HEK293 (cell line): ENCODE data around the gene SKIL.
A peak's percentile ranks its signal among the peaks of the same experiment; 100 is the strongest.

Source experiments
- CTCF ChIA-PET: fragments of 350-600 bp; formaldehyde crosslinking; extraction: SDS; loops from one replicate; lab custom pipeline; 2021; ENCODE audit warnings: antibody characterized with exemption; lab: Yijun Ruan, JAX
- POLR2A ChIA-PET: fragments of 300-600 bp; formaldehyde crosslinking; extraction: SDS; loops from one replicate; lab custom pipeline; 2020; ENCODE audit warnings: antibody characterized with exemption, inconsistent platforms; lab: Yijun Ruan, JAX
- H3K27ac ChIP-seq: fragments of 200-500 bp; sonication (Bioruptor generic); 2 replicates; pipeline ENCODE4 v1.5.1; 2014; ENCODE audit warnings: low read depth, low read length, control low read depth, inconsistent platforms; ENCODE audit errors: extremely low read depth
- H3K36me3 ChIP-seq, 2 experiments: fragments of 200-500 bp in 1 of 2; sonication (Bioruptor generic) in 1 of 2; 1 replicate in 1 of 2; 2 replicates in 1 of 2; pipeline ENCODE4 v1.5.1; 2014 to 2017; ENCODE audit warnings: inconsistent platforms in 2 of 2, low read length in 2 of 2; ENCODE audit not compliant: control insufficient read depth in 2 of 2, insufficient read depth in 1 of 2
- H3K4me1 ChIP-seq: fragments of 200-500 bp; sonication (Bioruptor generic); 2 replicates; pipeline ENCODE4 v1.5.1; 2014; ENCODE audit warnings: mild to moderate bottlenecking, low read length, inconsistent platforms; ENCODE audit not compliant: control insufficient read depth, insufficient read depth
- H3K4me3 ChIP-seq: 2 replicates; pipeline ENCODE4 v1.5.1; 2011; ENCODE audit warnings: low read depth, mild to moderate bottlenecking, control low read depth, low read length, moderate library complexity
- H3K9me3 ChIP-seq: fragments of 200-500 bp; sonication (Bioruptor generic); 2 replicates; pipeline ENCODE4 v1.5.1; 2014; ENCODE audit warnings: low read depth, low read length, inconsistent platforms; ENCODE audit not compliant: control insufficient read depth, insufficient read depth
- GLI4 ChIP-seq: fragments of 450-650 bp; formaldehyde crosslinking; IDR thresholded peaks from 2 replicates; pipeline ENCODE4 v1.5.1; 2016; ENCODE audit warnings: missing biosample characterization, missing genetic modification characterization
- SALL2 ChIP-seq: fragments of 450-650 bp; formaldehyde crosslinking; IDR thresholded peaks from 2 replicates; pipeline ENCODE4 v1.5.0; 2017; ENCODE audit warnings: missing biosample characterization, mild to moderate bottlenecking, missing genetic modification characterization, borderline replicate concordance
- TCF7L2 ChIP-seq: IDR thresholded peaks from 2 replicates; pipeline ENCODE4 v1.6.1; 2011; ENCODE audit warnings: low read depth, mild to moderate bottlenecking, inconsistent platforms, low read length, moderate library complexity, borderline replicate concordance
- TSHZ1 ChIP-seq: fragments of 450-650 bp; formaldehyde crosslinking; IDR thresholded peaks from 2 replicates; pipeline ENCODE4 v1.5.1; 2016; ENCODE audit warnings: missing biosample characterization, missing genetic modification characterization, borderline replicate concordance
- ZBTB20 ChIP-seq: fragments of 450-650 bp; formaldehyde crosslinking; IDR thresholded peaks from 2 replicates; pipeline ENCODE4 v1.5.1; 2016; ENCODE audit warnings: missing biosample characterization, missing genetic modification characterization
- ZIC2 ChIP-seq: fragments of 450-650 bp; formaldehyde crosslinking; IDR thresholded peaks from 2 replicates; pipeline ENCODE4 v1.5.1; 2016; ENCODE audit warnings: missing biosample characterization, missing genetic modification characterization
- ZNF121 ChIP-seq: fragments of 450-650 bp; formaldehyde crosslinking; IDR thresholded peaks from 2 replicates; pipeline ENCODE4 v1.5.1; 2016; ENCODE audit warnings: missing biosample characterization, missing genetic modification characterization
- ZNF18 ChIP-seq: fragments of 450-650 bp; formaldehyde crosslinking; IDR thresholded peaks from 2 replicates; pipeline ENCODE4 v1.5.1; 2016; ENCODE audit warnings: missing biosample characterization, missing genetic modification characterization
- ZNF184 ChIP-seq: fragments of 450-650 bp; IDR thresholded peaks from 2 replicates; pipeline ENCODE4 v1.5.1; 2018; ENCODE audit warnings: missing biosample characterization, mild to moderate bottlenecking, missing genetic modification characterization
- ZNF350 ChIP-seq: fragments of 450-650 bp; formaldehyde crosslinking; IDR thresholded peaks from 2 replicates; pipeline ENCODE4 v1.5.0; 2017; ENCODE audit warnings: missing biosample characterization, mild to moderate bottlenecking, missing genetic modification characterization
- ZNF449 ChIP-seq: fragments of 450-650 bp; formaldehyde crosslinking; IDR thresholded peaks from 2 replicates; pipeline ENCODE4 v1.5.1; 2017; ENCODE audit warnings: missing biosample characterization, mild to moderate bottlenecking, missing genetic modification characterization, moderate library complexity
- ZNF48 ChIP-seq: fragments of 450-650 bp; formaldehyde crosslinking; IDR thresholded peaks from 2 replicates; pipeline ENCODE4 v1.5.1; 2016; ENCODE audit warnings: missing biosample characterization, missing genetic modification characterization
- ZNF548 ChIP-seq: fragments of 450-650 bp; formaldehyde crosslinking; IDR thresholded peaks from 2 replicates; pipeline ENCODE4 v1.5.1; 2016; ENCODE audit warnings: missing biosample characterization, missing genetic modification characterization
- ZNF549 ChIP-seq: fragments of 450-650 bp; IDR thresholded peaks from 2 replicates; pipeline ENCODE4 v1.5.1; 2018; ENCODE audit warnings: missing biosample characterization, missing genetic modification characterization, mild to moderate bottlenecking, inconsistent platforms, moderate library complexity
- ZNF660 ChIP-seq: fragments of 450-650 bp; IDR thresholded peaks from 2 replicates; pipeline ENCODE4 v1.5.1; 2018; ENCODE audit warnings: missing biosample characterization, mild to moderate bottlenecking, missing genetic modification characterization
- ZNF768 ChIP-seq: fragments of 450-650 bp; formaldehyde crosslinking; IDR thresholded peaks from 2 replicates; pipeline ENCODE4 v1.5.1; 2018; ENCODE audit warnings: missing biosample characterization, mild to moderate bottlenecking, missing genetic modification characterization

The SKIL gene

GRCh38 chr3:170383567-170383966, 26.1 kb downstream of the SKIL start:
- TF ChIP-seq TSHZ1 (tag by site-specific recombination), result no peak
- TF ChIP-seq ZIC2, result no peak
- TF ChIP-seq ZNF48 (tag by site-specific recombination), result no peak
- TF ChIP-seq ZNF548 (tag by site-specific recombination), result no peak
- TF ChIP-seq GLI4 (tag by site-specific recombination), result no peak
- TF ChIP-seq ZNF449 (tag by site-specific recombination), result no peak
- no peak for TF ChIP-seq ZBTB20 (tag by site-specific recombination)
- no peak for TF ChIP-seq ZNF549 (tag by site-specific recombination)
- no peak for TF ChIP-seq ZNF350
- no peak for TF ChIP-seq ZNF18 (tag by site-specific recombination)
- TF ChIP-seq ZNF660, result no peak
- no peak for TF ChIP-seq SALL2 (tag by site-specific recombination)
- TF ChIP-seq, all 188 proteins: peak for 0
- Histone ChIP-seq H3K4me3 (no peak overlapping the region), H3K9me3 (no peaks in the 10 kb centered on the region), H3K36me3 (peaks cover 19 to 82% of the 10 kb centered on the region in 2 experiments), H3K4me1 (no peaks in the 10 kb centered on the region), H3K27ac (no peak overlapping the region)
- POLR2A ChIA-PET, result interaction anchor here (0.6 to 1.1 kb wide), 3 partner anchors 18 to 618 kb away, joined by 3 to 6 read pairs (median 4); partner anchors contain the start of gene TERC
- CTCF ChIA-PET, result interaction anchor here (0.8 to 1.4 kb wide), 2 partner anchors 12 to 75 kb away, joined by 3 read pairs; no protein-coding TSS in a partner anchor

DNA sequence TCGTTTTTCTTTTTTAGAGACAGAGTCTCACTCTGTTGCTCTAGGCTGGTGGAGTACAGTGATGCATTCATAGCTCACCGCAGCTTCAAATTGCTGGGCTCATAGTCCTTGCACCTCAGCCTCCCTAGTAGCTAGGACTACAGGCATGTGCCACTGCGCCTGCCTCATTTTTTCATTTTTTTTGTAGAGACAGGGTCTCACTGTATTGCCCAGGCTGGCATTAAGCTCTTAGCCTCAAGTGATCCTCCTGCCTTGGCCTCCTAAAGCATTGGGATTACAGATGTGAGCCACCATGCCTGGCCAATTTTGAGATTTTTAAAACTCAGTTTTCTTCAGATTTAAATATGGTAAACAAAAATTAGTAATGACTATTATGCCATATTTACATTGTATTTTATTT, 29.0 kb downstream of the SKIL start:
- Histone ChIP-seq H3K9me3 (no peaks in the 10 kb centered on the region), H3K27ac (no peak overlapping the region), H3K36me3 (peaks cover 24 to 77% of the 10 kb centered on the region in 2 experiments), H3K4me3 (no peak overlapping the region), H3K4me1 (no peaks in the 10 kb centered on the region)
- no peak for TF ChIP-seq ZNF768 (tag by site-specific recombination)
- peak; percentile 60; the same call in 1 of the 2 replicates for TF ChIP-seq ZNF121 (tag by site-specific recombination)
- POLR2A ChIA-PET, result no interaction called here
- CTCF ChIA-PET, result interaction anchor here (1.1 kb wide), 1 partner anchor 208 kb away, joined by 3 read pairs; no protein-coding TSS in a partner anchor

DNA sequence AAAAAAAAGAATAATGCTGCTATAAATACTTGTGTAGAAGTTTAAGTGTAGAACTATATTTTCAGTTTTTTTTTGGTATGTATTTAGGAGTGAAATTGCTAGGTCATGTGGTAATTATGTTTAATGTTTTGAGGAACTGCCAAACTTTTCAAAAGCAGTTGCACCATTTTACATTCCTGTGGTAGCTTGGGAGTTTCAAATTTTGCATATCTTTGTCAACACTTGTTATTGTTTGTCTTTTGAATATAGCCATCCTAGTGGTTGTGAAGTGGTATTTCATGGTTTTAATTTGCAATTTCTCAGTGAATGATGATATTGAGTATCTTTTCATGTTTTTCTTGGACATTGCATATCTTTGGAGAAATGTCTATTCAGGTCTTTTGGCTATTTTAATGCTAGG, 30.4 kb downstream of the SKIL start:
- peaks cover 24 to 76% of the 10 kb centered on the region in 2 experiments for H3K36me3 ChIP-seq
- H3K9me3 ChIP-seq, result no peaks in the 10 kb centered on the region
- ChIA-PET CTCF (interaction anchor here (0.6 kb wide), 1 partner anchor 9 kb away, joined by 3 read pairs; no protein-coding TSS in a partner anchor), POLR2A (interaction anchor here (0.8 kb wide), 1 partner anchor 48 kb away, joined by 4 read pairs; no protein-coding TSS in a partner anchor)
- no peak overlapping the region for H3K4me3 ChIP-seq
- H3K4me1 ChIP-seq, result no peaks in the 10 kb centered on the region
- no peak overlapping the region for H3K27ac ChIP-seq
- TF ChIP-seq ZNF184 (tag by site-specific recombination) (0 out of 2 replicates have a peak, but pooled peaks have one; percentile 17), TCF7L2 (no peak)
